ENCODE data around the gene MS4A8.
"Not testable (repeated sequence)": the region's sequence is repeated elsewhere in the genome, so short reads cannot be mapped to it uniquely, and the experiment has no call there.

Gene MS4A8

DNA sequence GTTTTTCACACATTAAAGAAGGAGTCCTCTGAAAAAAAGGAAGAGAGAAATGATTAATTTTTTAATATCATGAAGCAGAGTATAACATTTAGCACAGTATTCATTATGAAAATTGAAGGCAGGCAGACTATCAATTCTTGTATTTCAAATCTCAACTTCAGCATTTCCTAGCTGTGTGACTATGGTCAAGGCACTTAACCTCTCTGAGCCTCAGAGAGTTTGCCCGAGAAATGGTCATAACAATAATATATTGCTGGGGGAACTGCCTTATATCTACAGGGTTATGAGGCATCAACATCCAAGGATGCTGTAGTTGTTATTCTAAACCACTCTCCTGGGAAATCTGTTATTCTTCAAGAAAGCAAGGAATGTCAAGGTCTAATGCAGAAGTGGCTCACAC, 26.2 kb downstream of the MS4A8 start:
- no peak for DNase-seq

DNA sequence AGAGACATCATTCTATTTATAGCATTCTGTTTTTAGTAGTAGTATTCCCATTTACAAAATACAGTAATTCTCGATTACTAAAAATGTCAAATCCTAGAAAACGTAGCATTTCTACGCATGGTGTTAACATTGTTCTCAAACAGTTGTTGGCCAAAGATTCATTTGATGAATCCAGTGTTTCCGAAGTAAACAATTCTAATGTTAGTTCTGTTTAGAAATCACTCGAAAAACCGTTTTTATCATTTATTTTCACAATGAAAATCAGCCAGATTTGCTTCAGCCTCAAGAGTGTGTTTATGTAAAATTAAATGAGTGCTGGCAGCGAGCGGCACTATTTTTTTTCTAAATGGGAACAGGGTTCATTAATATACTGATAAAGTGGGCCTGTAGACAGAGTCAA, 32.2 kb downstream of the MS4A8 start:
- DNase-seq: no peak

DNA sequence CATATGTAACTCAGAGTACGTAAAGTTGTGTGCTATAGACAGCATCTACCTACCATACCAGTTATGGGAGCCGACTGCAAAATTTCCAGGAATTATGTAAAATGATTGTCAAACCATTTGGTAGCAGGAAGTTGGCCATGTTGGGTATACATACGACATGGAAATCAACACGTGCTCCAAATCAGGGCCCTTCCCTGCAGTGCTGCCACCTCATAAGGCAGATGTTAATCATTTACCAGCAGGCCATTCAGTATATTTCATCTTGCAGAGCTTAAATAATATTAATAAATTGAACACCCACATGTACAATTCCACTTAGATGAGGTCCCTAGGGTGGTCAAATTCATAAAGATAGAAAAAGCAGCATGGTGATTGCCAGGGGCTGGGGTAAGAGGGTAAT, 34.9 kb downstream of the MS4A8 start:
- DNase-seq: no peak

DNA sequence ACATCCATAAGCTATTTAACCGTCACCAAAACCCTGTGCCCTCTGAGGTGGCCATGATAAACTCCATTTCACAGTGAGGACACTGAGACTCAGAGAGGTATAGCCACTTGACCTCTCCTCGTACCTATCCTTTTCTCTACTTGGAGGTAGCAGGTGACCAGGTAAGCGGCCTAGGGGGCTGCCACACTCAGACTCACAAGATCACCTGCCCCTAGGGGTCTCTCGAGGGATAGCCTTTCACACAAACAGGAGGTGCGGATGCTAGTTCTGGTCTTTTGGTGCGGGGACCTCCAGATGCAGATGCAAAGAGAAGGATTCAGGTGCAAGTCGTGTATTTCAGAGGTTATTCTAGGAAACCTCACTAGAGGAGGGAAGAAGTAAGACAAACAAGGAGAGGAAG, 39.7 kb downstream of the MS4A8 start:
- no peak for DNase-seq

DNA sequence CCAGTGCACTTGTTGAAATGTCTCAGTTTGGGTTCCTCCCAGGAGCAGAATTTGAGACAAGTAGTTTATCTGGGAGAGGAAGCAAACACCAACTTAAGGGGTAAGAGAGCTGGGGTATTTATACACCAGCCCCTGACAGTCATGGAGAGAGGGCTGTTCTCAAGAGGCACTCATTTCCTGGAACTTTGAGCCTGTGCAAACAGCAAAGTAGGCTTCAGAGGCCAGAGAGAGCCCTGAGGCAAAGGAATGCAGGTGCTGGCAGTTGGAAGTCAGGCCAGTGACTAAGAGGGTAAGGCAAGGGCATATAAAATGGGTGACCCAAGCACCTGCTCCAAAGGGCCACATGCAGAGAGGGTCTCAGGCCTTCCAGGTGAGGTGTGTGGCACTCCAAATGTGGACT, 41.2 kb downstream of the MS4A8 start:
- DNase-seq: no peak

DNA sequence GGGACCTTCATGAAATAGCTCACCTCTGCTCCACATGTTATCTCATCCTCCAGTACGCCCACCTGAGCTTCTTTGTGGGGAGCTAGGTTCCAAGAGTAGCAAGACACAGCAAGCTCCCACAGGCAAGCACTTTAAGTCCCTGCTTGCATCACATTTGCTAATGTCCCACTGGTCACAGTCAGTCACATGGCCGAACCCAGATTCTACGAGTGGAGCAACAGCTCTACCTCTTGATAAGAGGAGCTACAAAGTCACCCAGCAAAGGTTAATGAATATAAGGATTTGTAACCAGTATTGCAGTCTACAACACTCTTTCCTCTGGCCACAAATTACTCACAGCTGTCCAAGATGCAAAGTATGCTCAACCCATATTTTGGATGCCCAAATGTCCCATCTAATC, 42.0 kb downstream of the MS4A8 start:
- DNase-seq: no peak

DNA sequence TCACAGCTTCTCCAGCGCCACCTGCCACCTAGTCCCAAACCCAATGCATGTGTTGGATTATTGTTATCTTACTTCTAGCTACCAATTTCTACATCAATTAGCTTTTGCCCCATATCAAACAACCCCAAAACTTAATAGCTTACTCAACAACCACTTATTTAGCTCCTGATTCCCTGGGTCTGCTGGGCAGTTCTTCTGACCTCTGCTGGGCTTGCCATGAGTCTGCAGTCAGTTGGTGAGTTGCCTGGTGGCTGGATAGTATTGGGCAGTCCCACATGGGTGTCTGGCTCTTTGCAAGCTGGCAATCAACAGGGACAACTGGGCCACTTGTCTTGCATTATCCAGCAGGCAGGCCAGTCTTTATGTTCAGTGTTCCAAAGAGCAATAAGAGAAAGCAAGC, 43.6 kb downstream of the MS4A8 start:
- no peak for DNase-seq

DNA sequence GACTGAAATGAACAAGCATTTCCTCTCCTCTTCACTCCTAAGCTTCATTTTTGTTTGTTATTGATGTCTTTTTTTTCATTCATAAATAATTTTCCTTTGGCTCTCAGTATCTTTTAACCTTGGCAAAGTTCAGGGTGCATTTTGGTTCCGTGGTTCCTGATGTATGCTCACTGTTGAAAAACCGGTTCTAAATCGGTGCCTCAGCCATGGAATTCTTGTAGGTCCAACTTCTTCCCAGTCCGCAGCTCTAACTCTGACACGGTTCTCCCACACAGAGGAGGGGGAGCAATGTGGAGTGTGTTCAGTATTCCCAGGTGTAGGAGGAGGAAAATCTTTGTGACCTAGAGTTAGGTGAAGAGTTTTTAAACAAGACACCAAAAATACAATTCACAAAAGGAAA, 44.7 kb downstream of the MS4A8 start:
- no peak for DNase-seq

DNA sequence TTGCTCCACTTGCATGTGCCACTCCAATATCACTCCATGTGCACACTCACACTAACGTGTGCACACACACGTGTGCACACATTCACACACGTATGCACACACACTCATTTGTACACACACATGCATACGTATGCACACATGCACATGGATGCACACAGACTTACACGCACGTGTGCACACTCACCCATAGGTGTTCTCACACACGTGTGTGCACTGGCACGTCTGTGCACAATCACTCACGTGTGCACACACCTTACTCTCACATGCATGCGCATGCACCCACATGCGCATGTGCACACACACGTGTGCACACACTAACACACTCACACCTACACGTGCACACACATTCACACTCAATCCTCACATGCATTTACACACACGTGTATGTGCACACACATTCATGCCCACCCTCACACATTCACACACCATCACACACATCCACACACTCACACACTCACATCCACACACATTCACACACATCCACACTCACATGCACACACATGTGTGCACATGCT, 48.0 kb downstream of the MS4A8 start:
- no peak for DNase-seq

DNA sequence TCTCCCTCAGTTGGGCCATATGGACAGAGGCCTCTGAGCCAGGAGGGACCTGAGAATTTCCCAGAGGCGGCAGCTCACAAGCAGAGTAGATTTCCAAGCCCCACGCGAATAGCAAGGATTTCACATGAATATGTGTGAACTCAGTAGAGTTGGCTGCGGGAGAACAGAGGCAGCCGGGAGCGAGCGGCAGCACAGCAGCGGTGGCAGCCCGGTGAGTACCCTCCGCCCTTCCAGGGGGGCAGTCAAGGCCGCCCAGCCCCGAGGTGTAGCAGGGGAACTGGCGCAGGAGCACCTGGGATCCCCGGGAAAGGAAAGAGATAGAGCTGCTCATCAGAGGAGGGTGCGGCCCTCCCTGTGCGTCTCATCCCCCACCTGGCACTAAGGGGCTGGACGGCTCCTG, 48.8 kb downstream of the MS4A8 start:
- DNase-seq: no peak

DNA sequence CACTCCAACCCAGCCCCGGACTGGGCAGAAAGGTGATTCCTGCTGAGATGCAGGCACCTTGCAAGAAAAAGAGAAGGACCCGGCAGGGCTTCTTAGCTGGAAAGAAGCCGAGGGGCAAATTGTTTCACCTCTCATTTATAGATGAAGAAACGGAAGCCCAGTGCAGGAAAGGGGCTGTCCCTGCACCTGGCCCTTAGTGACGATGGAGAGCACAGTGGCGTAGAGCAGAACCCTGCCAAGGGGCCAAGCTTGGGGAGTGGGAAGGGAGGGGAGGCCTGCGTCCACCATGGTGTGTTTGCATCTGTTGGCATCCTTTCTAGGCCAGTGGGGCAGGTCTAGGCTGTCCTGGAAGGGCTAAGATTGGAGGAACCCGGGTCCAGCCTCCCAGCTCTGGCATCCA, 49.4 kb downstream of the MS4A8 start:
- DNase-seq: no peak

DNA sequence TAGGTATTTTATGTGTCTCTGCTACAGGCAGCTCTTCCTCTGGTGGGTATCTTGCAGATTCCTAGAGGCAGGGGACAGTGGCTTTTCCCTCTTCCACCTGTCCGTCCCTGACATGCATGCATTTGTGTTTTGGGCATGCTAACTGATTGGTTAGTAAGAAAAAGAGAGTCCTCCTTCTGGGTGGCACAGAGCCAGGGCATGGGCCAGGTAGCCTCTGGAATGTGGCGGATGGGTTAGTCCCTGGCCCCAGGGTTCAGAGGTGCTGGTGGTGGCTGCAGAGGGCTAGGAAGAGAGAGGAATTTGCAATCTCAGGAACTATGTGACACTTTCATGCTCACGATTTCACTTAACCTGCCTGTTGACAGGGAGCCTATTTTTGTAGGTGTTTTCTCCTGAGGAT, 51.5 kb downstream of the MS4A8 start:
- no peak for DNase-seq

DNA sequence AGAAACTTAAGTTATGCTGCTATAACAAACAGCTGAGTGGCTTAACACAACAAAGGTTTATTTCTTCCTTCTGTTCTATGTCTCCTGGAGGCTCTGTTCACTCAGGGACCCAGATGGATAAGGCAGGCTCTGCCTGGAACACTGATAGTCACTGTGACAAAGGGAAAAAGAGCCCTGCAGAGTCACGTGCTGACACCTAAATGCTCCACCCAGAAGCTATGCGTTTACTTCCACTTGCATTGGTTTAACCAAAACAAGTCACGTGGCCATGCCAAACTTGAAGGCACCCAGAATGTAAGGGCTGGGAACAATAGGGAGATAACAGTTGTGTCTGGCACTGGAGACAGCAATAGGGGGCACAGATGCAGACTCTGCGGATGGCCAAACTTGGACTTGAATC, 53.9 kb downstream of the MS4A8 start:
- DNase-seq: no peak

DNA sequence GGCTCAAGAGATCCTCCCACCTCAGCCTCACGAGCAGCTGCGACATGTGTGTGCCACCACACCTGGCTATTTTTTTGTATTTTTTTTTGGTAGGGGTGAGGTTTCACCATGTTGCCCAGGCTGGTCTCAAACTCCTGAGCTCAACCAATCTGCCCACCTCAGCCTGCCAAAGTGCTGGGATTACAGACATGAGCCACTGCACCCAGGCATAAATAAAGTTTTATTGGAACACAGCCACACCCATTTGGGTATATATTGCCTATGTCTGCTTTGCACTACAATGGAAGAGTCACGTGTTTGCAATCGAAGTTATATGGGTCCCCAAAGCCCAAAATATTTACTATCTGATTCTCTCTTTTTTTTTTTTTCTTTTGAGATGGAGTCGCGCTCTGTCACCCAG, 55.5 kb downstream of the MS4A8 start:
- no peak for DNase-seq

DNA sequence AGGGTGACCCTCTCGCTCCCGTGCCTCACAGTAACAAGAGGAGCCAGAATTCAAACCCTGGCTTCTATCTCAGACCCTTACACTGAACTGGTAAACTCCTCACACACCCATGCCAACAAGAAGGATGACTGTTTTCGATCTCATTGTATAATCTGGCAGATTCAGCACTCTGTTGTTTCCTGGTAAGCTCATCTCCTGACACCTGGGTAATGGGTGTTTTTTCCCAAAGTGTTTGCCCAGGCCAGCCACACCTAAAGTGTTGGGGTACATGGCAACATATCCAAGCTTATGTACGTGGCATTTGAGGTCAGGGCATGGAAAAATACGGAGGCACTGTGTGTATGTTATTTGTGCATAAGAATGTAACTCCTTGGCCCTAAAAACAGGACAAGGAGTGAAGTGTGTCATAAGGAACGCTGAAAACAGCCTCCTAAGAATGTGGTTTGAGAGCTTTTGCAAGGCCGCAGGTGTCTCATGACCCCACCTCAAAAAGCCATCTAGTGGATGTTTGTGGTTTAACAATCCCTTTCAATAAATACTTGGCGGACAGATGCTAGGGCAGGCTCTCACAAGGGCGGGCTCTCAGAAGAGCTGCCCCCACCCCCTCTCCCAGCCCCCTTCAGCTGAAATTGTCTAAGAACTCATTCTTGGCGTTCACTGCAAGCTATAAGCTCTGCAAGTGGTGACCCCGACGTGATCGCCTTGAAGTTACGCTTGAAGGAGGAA, 57.1 kb downstream of the MS4A8 start, which contains the start of gene MS4A15:
Gene MS4A15, plus strand, starts transcription at position 561 of the 726 bp plus-strand sequence. CDS start 6,867 bp downstream, outside the sequence.
- no peak for DNase-seq

DNA sequence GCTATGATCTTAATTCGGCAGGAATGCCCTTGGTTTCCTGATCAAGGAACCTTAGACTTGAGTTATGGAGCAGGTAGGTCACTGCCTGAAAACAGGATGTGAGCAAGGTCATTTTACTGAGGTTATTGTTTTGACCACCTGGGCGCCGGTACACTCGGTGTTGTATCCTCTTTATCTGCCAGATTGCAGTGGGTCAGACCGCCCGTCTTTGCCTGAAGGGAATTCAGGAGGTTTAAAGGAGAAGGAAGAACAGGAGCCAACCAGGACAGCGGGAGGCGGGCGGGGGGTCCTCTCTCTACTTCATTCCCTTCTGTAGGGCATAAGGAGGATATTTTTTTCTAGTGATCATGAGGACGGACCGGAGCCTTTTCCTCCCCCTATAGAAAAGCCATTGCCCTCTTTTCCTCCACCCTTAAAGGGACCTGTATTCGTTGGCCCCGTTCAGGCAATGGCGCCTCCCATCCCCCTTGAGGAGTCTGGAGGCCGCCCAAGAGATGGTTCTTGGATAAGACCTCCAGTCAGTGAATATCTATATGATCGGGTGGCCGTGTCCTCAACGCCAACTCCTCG, 57.9 kb downstream of the MS4A8 start:
- DNase-seq: no peak

DNA sequence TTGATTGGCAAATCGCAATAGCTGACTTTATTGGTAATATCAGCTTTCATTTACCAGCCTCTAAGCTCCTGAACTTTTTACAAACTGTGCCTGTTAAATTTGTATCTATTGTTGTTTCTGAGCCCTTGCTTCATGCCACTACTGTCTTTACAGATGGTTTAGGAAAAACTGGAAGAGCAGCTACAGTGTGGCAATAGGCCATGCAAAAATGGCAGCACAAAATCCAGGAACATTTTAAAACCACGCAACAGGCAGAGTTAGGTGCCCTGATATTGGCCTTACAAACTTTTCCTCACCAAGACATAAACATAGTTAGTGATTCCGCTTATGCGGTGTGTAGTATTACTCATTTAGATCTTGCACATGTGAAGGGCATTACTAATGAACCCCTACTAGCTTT, 59.3 kb downstream of the MS4A8 start:
- DNase-seq: not testable (repeated sequence)

DNA sequence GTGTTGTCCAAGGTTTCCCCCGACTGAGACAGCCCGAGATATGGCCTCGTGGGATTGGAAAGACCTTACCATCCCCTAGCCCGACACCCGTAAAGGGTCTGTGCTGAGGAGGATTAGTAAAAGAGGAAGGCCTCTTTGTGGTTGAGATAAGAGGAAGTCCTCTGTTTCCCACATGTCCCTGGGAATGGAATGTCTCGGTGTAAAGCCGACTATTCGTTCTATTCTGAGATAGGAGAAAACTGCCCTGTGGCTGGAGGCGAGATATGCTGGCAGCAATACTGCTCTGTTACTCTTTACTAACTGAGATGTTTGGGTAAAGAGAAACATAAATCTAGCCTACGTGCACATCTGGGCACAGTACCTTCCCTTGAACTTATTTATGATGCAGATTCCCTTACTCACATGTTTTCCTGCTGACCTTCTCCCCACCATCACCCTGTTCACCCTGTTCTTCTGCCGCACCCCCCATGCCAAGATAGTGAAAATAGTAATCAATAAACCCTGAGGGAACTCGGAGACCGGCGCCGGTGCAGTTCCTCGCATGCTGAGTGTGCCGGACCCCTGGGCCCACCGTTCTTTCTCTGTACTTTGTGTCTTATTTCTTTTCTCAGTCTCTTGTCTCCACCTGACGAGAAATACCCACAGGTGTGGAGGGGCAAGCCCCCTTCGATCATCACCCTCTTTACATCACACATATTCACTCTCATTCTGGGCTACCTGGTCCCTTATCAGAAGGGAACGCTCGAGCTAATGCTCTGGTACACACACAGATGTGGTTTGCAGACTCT, 60.2 kb downstream of the MS4A8 start:
- not testable (repeated sequence) for DNase-seq

DNA sequence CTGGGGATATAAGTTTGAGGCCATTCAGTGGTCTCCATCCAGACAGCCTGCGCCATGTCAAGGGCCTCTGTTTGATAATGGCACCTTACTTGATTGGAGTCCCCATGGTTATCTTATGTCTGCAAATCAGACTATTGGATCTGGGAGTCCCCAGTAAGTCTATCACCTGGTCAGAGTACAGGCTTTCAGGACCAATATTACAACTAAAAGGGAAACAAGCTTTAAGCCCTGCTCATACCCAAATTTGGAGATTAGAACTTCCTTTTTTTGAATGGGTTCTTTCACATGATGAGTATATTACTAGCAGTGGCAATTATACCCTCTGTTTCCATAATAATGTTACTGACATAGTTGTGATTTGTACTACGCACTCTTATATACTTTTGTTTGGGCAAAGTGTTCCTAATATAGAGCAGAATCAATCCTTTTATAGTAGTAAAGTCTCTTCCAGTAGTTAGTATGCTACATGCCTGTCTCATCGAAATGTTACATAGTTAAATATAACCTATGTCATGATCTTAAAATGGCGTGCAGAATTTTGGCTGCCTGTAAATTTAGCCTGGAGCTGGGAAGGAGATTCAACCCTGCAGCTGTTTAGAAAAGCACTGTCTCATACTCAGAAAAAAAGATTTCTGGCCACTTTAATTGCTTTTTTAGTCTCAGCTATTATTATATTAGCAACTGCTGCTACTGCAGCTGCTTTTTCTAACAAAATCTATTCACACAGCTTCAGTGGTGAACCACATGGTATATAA, 62.2 kb downstream of the MS4A8 start:
- no peak for DNase-seq

DNA sequence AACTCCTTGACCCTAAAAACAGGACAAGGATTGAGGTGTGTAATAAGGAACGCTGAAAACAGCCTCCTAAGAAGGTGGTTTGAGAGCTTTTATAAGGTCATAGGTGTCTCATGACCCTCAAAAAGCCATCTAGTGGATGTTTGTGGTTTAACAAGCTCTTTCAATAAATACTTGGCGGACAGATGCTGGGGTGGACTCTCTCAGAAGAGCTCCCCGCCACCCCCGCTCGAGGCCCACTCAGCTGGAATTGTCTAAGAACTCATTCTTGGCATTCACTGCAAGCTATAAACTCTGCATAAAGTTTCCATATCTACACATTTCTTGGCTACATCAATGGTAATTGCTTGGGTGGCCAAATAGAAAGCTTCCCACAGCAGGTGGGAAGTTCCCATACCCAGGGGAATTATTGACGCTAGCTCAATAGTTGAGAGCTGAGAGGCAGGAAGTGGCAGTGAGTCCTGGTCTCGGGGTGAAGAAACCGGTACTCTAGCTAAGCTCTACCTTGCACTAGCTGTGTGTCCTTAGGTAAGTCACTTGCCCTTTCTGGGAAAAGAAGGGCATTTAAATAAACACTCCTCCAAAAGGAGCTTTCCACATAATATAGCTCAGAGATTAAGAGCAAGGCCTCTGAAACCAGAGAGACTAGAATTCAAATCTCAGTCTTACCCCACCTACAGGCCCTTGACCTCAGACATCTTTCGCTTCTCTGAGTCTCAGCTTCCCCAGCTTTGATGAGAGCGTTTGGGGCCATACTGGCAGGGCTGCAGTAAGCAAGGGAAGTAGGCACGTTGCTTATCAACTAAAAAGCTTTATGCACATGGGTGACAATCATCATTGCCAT, 63.7 kb downstream of the MS4A8 start:
- DNase-seq: no peak

DNA sequence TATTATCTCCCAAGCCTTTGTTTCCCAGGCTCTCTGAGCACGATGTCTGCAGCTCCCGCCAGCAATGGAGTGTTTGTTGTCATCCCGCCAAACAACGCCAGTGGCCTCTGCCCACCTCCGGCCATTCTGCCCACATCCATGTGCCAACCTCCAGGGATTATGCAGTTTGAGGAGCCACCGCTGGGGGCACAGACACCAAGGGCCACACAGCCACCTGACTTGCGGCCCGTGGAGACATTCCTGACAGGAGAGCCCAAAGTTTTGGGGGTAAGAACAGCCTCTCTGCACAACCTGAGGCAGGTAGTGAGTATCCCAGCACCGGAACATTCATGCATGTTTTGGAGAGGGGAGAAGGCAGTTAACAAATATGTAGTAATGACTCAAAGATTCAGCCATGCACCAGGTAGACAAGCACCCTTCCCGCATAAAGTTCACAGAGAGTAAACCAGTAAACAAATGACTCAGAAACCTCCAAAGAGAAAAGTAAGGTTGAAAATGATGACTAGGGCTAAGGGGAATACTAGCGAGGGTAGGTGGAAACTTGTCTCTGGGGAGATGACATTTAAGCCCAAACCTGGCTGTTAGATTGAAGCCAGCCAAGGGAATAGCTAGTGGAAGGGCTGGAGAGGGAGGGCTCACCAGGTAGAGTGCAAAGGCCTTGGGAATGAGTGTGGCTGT, 64.4 kb downstream of the MS4A8 start:
- no peak for DNase-seq

DNA sequence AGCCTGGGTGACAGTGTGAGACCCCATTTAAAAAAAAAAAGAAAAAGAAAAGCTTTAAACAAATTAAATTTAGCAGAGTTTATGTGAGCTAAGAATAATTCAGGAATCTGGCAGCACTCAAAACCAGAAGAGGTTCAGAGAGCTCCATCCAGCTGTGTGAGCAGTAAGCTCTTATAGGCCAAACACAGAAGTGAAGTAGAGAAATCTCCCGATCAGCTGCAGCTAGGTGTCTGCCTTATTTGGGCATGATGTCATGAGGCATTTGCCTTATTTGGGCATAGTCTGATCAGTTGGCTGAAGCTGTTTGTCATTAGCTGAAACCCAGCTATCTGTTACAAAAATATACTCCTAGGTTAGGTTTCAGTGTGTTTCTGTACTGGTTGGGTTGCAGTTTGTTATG, 65.5 kb downstream of the MS4A8 start:
- no peak for DNase-seq
